Type B pancreatic cell (in vitro differentiated cells): ENCODE data around the gene CLDN12. TPM values are rescaled to one million over a fixed set of nuclear protein-coding genes. Genes with fewer than 3 reads are reported as not detected.

Experiments
- DNase-seq: peaks from one replicate; pipeline ENCODE4 v3.0.0; 2021; ENCODE audit warnings: mixed read lengths; ENCODE audit not compliant: unreplicated experiment; ENCODE audit errors: extremely low spot score
- H3K27ac Mint-ChIP-seq: 2 replicates; pipeline ENCODE4 v1.8.0; 2021; ENCODE audit warnings: mild to moderate bottlenecking, mixed read lengths
- H3K27me3 Mint-ChIP-seq: 2 replicates; pipeline ENCODE4 v1.8.0; 2021; ENCODE audit warnings: mixed read lengths
- H3K36me3 Mint-ChIP-seq: 2 replicates; pipeline ENCODE4 v1.8.0; 2021; ENCODE audit warnings: mixed read lengths
- H3K4me1 Mint-ChIP-seq: one replicate; pipeline ENCODE4 v1.8.0; 2021; ENCODE audit warnings: mixed read lengths; ENCODE audit not compliant: unreplicated experiment
- H3K4me3 Mint-ChIP-seq: 2 replicates; pipeline ENCODE4 v1.8.0; 2021; ENCODE audit warnings: mild to moderate bottlenecking, mixed read lengths
- H3K9me3 Mint-ChIP-seq: 2 replicates; pipeline ENCODE4 v1.8.0; 2021; ENCODE audit warnings: mixed read lengths
- CTCF ChIP-seq: fragments of 200-600 bp; sonication (generic); conservative IDR thresholded peaks from 2 replicates; pipeline ENCODE4 v1.5.0; 2021; ENCODE audit warnings: antibody characterized with exemption, mild to moderate bottlenecking
- total RNA-seq: library from RNA; stranded (reverse); gene quantifications from 2 replicates; pipeline ENCODE4 v1.2.1, GENCODE V29; 2021; ENCODE audit warnings: low replicate concordance

CLDN12 gene
- total RNA-seq, 1 donor from 2014 or later = 36.3 TPM

- Mint-ChIP-seq H3K4me1 (peaks cover 5% of the 10 kb centered on the region), H3K27ac (no peak overlapping the region)
- TF ChIP-seq CTCF = no peak
These were observed 4.2 kb downstream of the CLDN12 start for GRCh38 chr7:90407484-90407821.

GRCh38 chr7:90408142-90408541 is 4.9 kb downstream of the CLDN12 start:
- Mint-ChIP-seq H3K27ac (no peak overlapping the region), H3K9me3 (no peaks in the 10 kb centered on the region), H3K4me3 (no peak overlapping the region), H3K27me3 (no peaks in the 10 kb centered on the region), H3K4me1 (peaks cover 5% of the 10 kb centered on the region), H3K36me3 (peaks cover 21% of the 10 kb centered on the region)
- TF ChIP-seq CTCF = no peak
- DNase-seq = no peak

More at GRCh38 chr7:90407484-90407821, 4.2 kb downstream of the CLDN12 start:
- Mint-ChIP-seq H3K4me3 (no peak overlapping the region), H3K36me3 (peaks cover 17% of the 10 kb centered on the region), H3K9me3 (no peaks in the 10 kb centered on the region), H3K27me3 (no peaks in the 10 kb centered on the region)
- DNase-seq = no peak

GRCh38 chr7:90409667-90410066 is 6.4 kb downstream of the CLDN12 start:
- H3K9me3 Mint-ChIP-seq = no peaks in the 10 kb centered on the region
- DNase-seq = no peak
- no peak for TF ChIP-seq CTCF
- H3K27me3 Mint-ChIP-seq = no peaks in the 10 kb centered on the region
- no peak overlapping the region for H3K27ac Mint-ChIP-seq
- no peak overlapping the region for H3K4me3 Mint-ChIP-seq
- H3K4me1 Mint-ChIP-seq = peaks cover 5% of the 10 kb centered on the region
- peaks cover 23% of the 10 kb centered on the region for H3K36me3 Mint-ChIP-seq

- no peak overlapping the region for H3K27ac Mint-ChIP-seq
- H3K36me3 Mint-ChIP-seq = peaks cover 23% of the 10 kb centered on the region
- no peaks in the 10 kb centered on the region for H3K9me3 Mint-ChIP-seq
- DNase-seq = no peak
- H3K4me3 Mint-ChIP-seq = no peak overlapping the region
- no peak for TF ChIP-seq CTCF
- no peaks in the 10 kb centered on the region for H3K27me3 Mint-ChIP-seq
- H3K4me1 Mint-ChIP-seq = peaks cover 5% of the 10 kb centered on the region
These were observed 8.2 kb downstream of the CLDN12 start for GRCh38 chr7:90411510-90411909.

GRCh38 chr7:90412458-90413184 is 9.4 kb downstream of the CLDN12 start:
- H3K27me3 Mint-ChIP-seq = no peaks in the 10 kb centered on the region
- TF ChIP-seq CTCF = peak; percentile 32
- H3K9me3 Mint-ChIP-seq = no peaks in the 10 kb centered on the region
- peaks cover 3% of the 10 kb centered on the region for H3K4me1 Mint-ChIP-seq
- H3K27ac Mint-ChIP-seq = no peak overlapping the region
- H3K4me3 Mint-ChIP-seq = no peak overlapping the region
- no peak for DNase-seq
- H3K36me3 Mint-ChIP-seq = peaks cover 18% of the 10 kb centered on the region
